Epithelial cell of esophagus (primary cell): ENCODE results near the gene HPSE2.

Experiments used
- DNase-seq: peaks from one replicate; pipeline ENCODE4 v3.0.0; 2010; ENCODE audit warnings: low read depth
- H3K4me3 ChIP-seq: 2 replicates; pipeline ENCODE4 v1.5.1; 2011; ENCODE audit warnings: mild to moderate bottlenecking, low read length, control low read depth
- CTCF ChIP-seq: IDR thresholded peaks from 2 replicates; pipeline ENCODE4 v1.5.1; 2011; ENCODE audit warnings: low read depth, mild to moderate bottlenecking, low read length, control low read depth, inconsistent platforms; ENCODE audit not compliant: insufficient read depth; ENCODE audit errors: missing control alignments

The HPSE2 gene

GRCh38 chr10:98745645-98746044, 490.0 kb downstream of the HPSE2 start:
- no peak for DNase-seq
- H3K4me3 ChIP-seq = no peak overlapping the region
- TF ChIP-seq CTCF = no peak

- H3K4me3 ChIP-seq = no peak overlapping the region
- TF ChIP-seq CTCF = no peak
- no peak for DNase-seq
Observed at GRCh38 chr10:98720551-98720950, 515.1 kb downstream of the HPSE2 start.

- DNase-seq = no peak
- TF ChIP-seq CTCF = no peak
- no peak overlapping the region for H3K4me3 ChIP-seq
Observed at GRCh38 chr10:98713586-98713985, 522.1 kb downstream of the HPSE2 start.

- no peak for TF ChIP-seq CTCF
- DNase-seq = no peak
- no peak overlapping the region for H3K4me3 ChIP-seq
Observed at GRCh38 chr10:98696516-98696915, 539.1 kb downstream of the HPSE2 start.

GRCh38 chr10:98694883-98695282, 540.8 kb downstream of the HPSE2 start:
- H3K4me3 ChIP-seq = no peak overlapping the region
- TF ChIP-seq CTCF = no peak
- no peak for DNase-seq

GRCh38 chr10:98694014-98694413, 541.6 kb downstream of the HPSE2 start:
- DNase-seq = no peak
- no peak overlapping the region for H3K4me3 ChIP-seq
- TF ChIP-seq CTCF = no peak

- DNase-seq = no peak
- TF ChIP-seq CTCF = no peak
- no peak overlapping the region for H3K4me3 ChIP-seq
Observed at GRCh38 chr10:98687685-98688084, 548.0 kb downstream of the HPSE2 start.
